K562 (cell line): ENCODE results near the gene AP1M1. TPM values are rescaled to one million over a fixed set of nuclear protein-coding genes. Genes with fewer than 3 reads are reported as not detected.

Source experiments
- ATF7 ChIP-seq: fragments of 450-650 bp; IDR thresholded peaks from 2 replicates; pipeline ENCODE4 v1.7.1; 2014; ENCODE audit warnings: mild to moderate bottlenecking, moderate library complexity
- CBFA2T3 ChIP-seq: fragments of 450-650 bp; IDR thresholded peaks from 2 replicates; pipeline ENCODE4 v1.6.1; 2017
- CXXC5 ChIP-seq: fragments of 250-450 bp; sonication (Bioruptor Pico); IDR thresholded peaks from 2 replicates; pipeline ENCODE4 v1.8.0; 2022; ENCODE audit warnings: inconsistent platforms, mild to moderate bottlenecking, moderate library complexity
- EGR1 ChIP-seq: fragments of 450-650 bp; conservative IDR thresholded peaks from 2 replicates; pipeline ENCODE4 v1.6.1; 2017; ENCODE audit warnings: mild to moderate bottlenecking
- GTF2F1 ChIP-seq: IDR thresholded peaks from 2 replicates; pipeline ENCODE4 v1.6.1; 2011; ENCODE audit warnings: low read depth, low read length, improper control_type of control experiment
- HNRNPUL1 ChIP-seq: fragments of 200-400 bp; formaldehyde crosslinking; IDR thresholded peaks from 2 replicates; pipeline ENCODE4 v1.6.1; 2017; ENCODE audit warnings: low read length
- KDM2B ChIP-seq: fragments of 250-450 bp; sonication (Bioruptor Pico); IDR thresholded peaks from 2 replicates; pipeline ENCODE4 v1.8.0; 2021; ENCODE audit warnings: mild to moderate bottlenecking, moderate library complexity
- MLLT1 ChIP-seq, 2 experiments: fragments of 450-650 bp; IDR thresholded peaks; 2 replicates each; pipeline ENCODE4 v1.6.1; 2016
- NEUROD1 ChIP-seq: fragments of 150-350 bp; IDR thresholded peaks from 2 replicates; pipeline ENCODE4 v1.6.1; 2014; ENCODE audit warnings: borderline replicate concordance, low read length, low read depth; ENCODE audit not compliant: partially characterized antibody
- SMARCB1 ChIP-seq: IDR thresholded peaks from 2 replicates; pipeline ENCODE4 v1.6.1; 2011; ENCODE audit warnings: improper control_type of control experiment, low read depth; ENCODE audit not compliant: insufficient read length
- SRSF3 ChIP-seq: fragments of 200-400 bp; formaldehyde crosslinking; IDR thresholded peaks from 2 replicates; pipeline ENCODE4 v1.6.1; 2016; ENCODE audit warnings: mild to moderate bottlenecking, low read length, moderate library complexity; ENCODE audit not compliant: insufficient read depth
- STAG1 ChIP-seq: sonication (generic); formaldehyde crosslinking; IDR thresholded peaks from 2 replicates; pipeline ENCODE4 v1.5.0; 2020; ENCODE audit warnings: missing genetic modification reagents, borderline replicate concordance
- TAF9B ChIP-seq: fragments of 450-650 bp; IDR thresholded peaks from 2 replicates; pipeline ENCODE4 v1.6.1; 2018; ENCODE audit warnings: mild to moderate bottlenecking; ENCODE audit not compliant: partially characterized antibody
- XRCC3 ChIP-seq: fragments of 450-650 bp; IDR thresholded peaks from 2 replicates; pipeline ENCODE4 v1.6.1; 2017; ENCODE audit warnings: mild to moderate bottlenecking, moderate library complexity
- ZNF212 ChIP-seq: fragments of 450-650 bp; formaldehyde crosslinking; IDR thresholded peaks from 2 replicates; pipeline ENCODE4 v1.4.0; 2020; ENCODE audit warnings: mild to moderate bottlenecking
- ZNF232 ChIP-seq: sonication (generic); formaldehyde crosslinking; IDR thresholded peaks from 2 replicates; pipeline ENCODE4 v1.8.0; 2022; ENCODE audit warnings: mild to moderate bottlenecking, missing genetic modification reagents
- polyA plus RNA-seq, 8 experiments: library from polyadenylated mRNA; depleted of rRNA in 4 of 8; stranded (reverse) in 5 of 8; unstranded in 3 of 8; fragments of >200 nt; fragmentation: Nextera tagmentation in 2 of 8; fragmentation: Illumina TruSeq in 1 of 8; extraction: Ambion mirVana in 2 of 8; extraction: Trizol in 1 of 8; gene quantifications; 2 replicates each; pipeline versions ENCODE4 v1.2.1 to v1.2.3, GENCODE V29; 2011 to 2014; ENCODE audit warnings: inconsistent platforms in 1 of 8, missing spikeins in 1 of 8
- total RNA-seq, 7 experiments: library from RNA; depleted of rRNA in 6 of 7; stranded (reverse); fragments of >200 nt in 6 of 7; fragmentation: Illumina TruSeq in 2 of 7; extraction: Trizol in 2 of 7; gene quantifications; 2 replicates each; pipeline versions ENCODE4 v1.2.1 to v1.2.3, GENCODE V29; 2011 to 2021; ENCODE audit warnings: low replicate concordance in 1 of 7
- TF ChIP-seq, protein P1 (sequence below): fragments of 450-650 bp; IDR thresholded peaks from 2 replicates; pipeline ENCODE4 v1.6.1; 2016; ENCODE audit warnings: borderline replicate concordance
- TF ChIP-seq, protein P2 (sequence below), 2 experiments: IDR thresholded peaks; 2 replicates each; pipeline ENCODE4 v1.6.1; 2012; ENCODE audit warnings: improper control_type of control experiment in 2 of 2, low read depth in 2 of 2, low read length in 2 of 2, borderline replicate concordance in 1 of 2
- TF ChIP-seq, protein P3 (sequence below): IDR thresholded peaks from 2 replicates; pipeline ENCODE4 v1.6.1; 2012; ENCODE audit warnings: low read depth, low read length, improper control_type of control experiment, borderline replicate concordance

Gene AP1M1
- total and polyA plus RNA-seq, 9 of the 15 experiments (the other 6 are each of a cell fraction or from before 2014, with no cell fraction given) = 0.87 to 56.2 (median 29.1) TPM

GRCh38 chr19:16258440-16258903, 60.8 kb downstream of the AP1M1 start (continued):
- TF ChIP-seq, protein P1, sequence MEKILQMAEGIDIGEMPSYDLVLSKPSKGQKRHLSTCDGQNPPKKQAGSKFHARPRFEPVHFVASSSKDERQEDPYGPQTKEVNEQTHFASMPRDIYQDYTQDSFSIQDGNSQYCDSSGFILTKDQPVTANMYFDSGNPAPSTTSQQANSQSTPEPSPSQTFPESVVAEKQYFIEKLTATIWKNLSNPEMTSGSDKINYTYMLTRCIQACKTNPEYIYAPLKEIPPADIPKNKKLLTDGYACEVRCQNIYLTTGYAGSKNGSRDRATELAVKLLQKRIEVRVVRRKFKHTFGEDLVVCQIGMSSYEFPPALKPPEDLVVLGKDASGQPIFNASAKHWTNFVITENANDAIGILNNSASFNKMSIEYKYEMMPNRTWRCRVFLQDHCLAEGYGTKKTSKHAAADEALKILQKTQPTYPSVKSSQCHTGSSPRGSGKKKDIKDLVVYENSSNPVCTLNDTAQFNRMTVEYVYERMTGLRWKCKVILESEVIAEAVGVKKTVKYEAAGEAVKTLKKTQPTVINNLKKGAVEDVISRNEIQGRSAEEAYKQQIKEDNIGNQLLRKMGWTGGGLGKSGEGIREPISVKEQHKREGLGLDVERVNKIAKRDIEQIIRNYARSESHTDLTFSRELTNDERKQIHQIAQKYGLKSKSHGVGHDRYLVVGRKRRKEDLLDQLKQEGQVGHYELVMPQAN = no peak
- TF ChIP-seq CXXC5 (CRISPR knock-in tag) (peak; percentile 92), TAF9B (no peak), STAG1 (no peak), KDM2B (CRISPR knock-in tag) (no peak), MLLT1 (IDR thresholded peaks at IDR 0.05) (no peak), EGR1 (no peak), SRSF3 (no peak), SMARCB1 (peak; percentile 54), ATF7 (peak; percentile 71), HNRNPUL1 (no peak), CBFA2T3 (peak; percentile 95), ZNF232 (no peak), ZNF212 (CRISPR knock-in tag) (no peak), NEUROD1 (peak; percentile 87), XRCC3 (no peak), GTF2F1 (0 out of 2 replicates have a peak, but pooled peaks have one; percentile 47)
- TF ChIP-seq, protein P2, sequence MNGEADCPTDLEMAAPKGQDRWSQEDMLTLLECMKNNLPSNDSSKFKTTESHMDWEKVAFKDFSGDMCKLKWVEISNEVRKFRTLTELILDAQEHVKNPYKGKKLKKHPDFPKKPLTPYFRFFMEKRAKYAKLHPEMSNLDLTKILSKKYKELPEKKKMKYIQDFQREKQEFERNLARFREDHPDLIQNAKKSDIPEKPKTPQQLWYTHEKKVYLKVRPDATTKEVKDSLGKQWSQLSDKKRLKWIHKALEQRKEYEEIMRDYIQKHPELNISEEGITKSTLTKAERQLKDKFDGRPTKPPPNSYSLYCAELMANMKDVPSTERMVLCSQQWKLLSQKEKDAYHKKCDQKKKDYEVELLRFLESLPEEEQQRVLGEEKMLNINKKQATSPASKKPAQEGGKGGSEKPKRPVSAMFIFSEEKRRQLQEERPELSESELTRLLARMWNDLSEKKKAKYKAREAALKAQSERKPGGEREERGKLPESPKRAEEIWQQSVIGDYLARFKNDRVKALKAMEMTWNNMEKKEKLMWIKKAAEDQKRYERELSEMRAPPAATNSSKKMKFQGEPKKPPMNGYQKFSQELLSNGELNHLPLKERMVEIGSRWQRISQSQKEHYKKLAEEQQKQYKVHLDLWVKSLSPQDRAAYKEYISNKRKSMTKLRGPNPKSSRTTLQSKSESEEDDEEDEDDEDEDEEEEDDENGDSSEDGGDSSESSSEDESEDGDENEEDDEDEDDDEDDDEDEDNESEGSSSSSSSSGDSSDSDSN (IDR thresholded peaks at IDR 0.05; ENCODE audit: borderline replicate concordance in 1 of 2, low read depth in 2 of 2, low read length in 2 of 2) = 0 out of 4 replicates have a peak, but pooled peaks of 1 of the 2 experiments have one; percentile 55
- TF ChIP-seq, protein P3, sequence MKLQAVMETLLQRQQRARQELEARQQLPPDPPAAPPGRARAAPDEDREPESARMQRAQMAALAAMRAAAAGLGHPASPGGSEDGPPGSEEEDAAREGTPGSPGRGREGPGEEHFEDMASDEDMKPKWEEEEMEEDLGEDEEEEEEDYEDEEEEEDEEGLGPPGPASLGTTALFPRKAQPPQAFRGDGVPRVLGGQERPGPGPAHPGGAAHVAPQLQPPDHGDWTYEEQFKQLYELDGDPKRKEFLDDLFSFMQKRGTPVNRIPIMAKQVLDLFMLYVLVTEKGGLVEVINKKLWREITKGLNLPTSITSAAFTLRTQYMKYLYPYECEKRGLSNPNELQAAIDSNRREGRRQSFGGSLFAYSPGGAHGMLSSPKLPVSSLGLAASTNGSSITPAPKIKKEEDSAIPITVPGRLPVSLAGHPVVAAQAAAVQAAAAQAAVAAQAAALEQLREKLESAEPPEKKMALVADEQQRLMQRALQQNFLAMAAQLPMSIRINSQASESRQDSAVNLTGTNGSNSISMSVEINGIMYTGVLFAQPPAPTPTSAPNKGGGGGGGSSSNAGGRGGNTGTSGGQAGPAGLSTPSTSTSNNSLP = no peak
